HepG2 (cell line): Measurements from ENCODE around the gene ATAD1. TPM values are rescaled to one million over a fixed set of nuclear protein-coding genes. Genes with fewer than 3 reads are reported as not detected.

ENCODE experiments used
- ATAC-seq: fragments of 200-7000 bp; cut with Tn5 transposase; 3 replicates; pipeline ENCODE4 v1.9.1; 2020; ENCODE audit warnings: mild to moderate bottlenecking, moderate library complexity
- BruUV-seq: library from RNA; stranded (reverse); fragments of 400-500 nt; replicated peaks from 2 replicates; lab custom pipeline; 2021; lab: Mats Ljungman, UMichigan
- CTCF ChIA-PET: fragments of 300-600 bp; formaldehyde crosslinking; extraction: SDS; loops from one replicate; lab custom pipeline; 2021; ENCODE audit warnings: low total read pairs, inconsistent platforms, low intra/inter-chr PET ratio; lab: Yijun Ruan, JAX
- POLR2A ChIA-PET: fragments of 350-600 bp; sonication (Branson Sonifier 250); formaldehyde crosslinking; loops from one replicate; lab custom pipeline; 2020; ENCODE audit warnings: antibody characterized with exemption, inconsistent platforms; lab: Yijun Ruan, JAX
- DNase-seq: peaks from one replicate; pipeline ENCODE4 v3.0.0-alpha.2; 2015; ENCODE audit warnings: low spot score
- FAIRE-seq: peaks from 3 replicates; lab custom pipeline; 2011; peaks lifted over from hg19 to GRCh38; lab: Jason Lieb, UNC
- H2AFZ ChIP-seq: one replicate; pipeline ENCODE4 v1.6.1; 2011; ENCODE audit warnings: low read length, inconsistent platforms
- H3K27ac ChIP-seq: fragments of 300-600 bp; 3 replicates; pipeline ENCODE4 v1.8.0; 2011; ENCODE audit warnings: mixed run types, mild to moderate bottlenecking, mixed read lengths, low read length, inconsistent platforms; ENCODE audit not compliant: insufficient read depth; ENCODE audit errors: extremely low read length
- H3K27me3 ChIP-seq, 2 experiments: fragments of 200-600 bp in 1 of 2; 2 replicates in 1 of 2; 3 replicates in 1 of 2; pipeline versions ENCODE4 v1.6.0 to v1.8.0; 2011; ENCODE audit warnings: low read length in 2 of 2, mild to moderate bottlenecking in 2 of 2, moderate library complexity in 2 of 2, inconsistent platforms in 1 of 2; ENCODE audit not compliant: insufficient read depth in 2 of 2, control insufficient read depth in 1 of 2
- H3K36me3 ChIP-seq, 2 experiments: fragments of 200-600 bp in 1 of 2; replicated peaks in 1 of 2; 2 replicates in 1 of 2; 3 replicates in 1 of 2; pipeline versions ENCODE4 v1.5.1 to v1.8.0; 2011; ENCODE audit warnings: low read length in 2 of 2, inconsistent platforms in 1 of 2; ENCODE audit not compliant: insufficient read depth in 2 of 2, control insufficient read depth in 1 of 2
- H3K4me1 ChIP-seq: 2 replicates; pipeline ENCODE4 v1.5.1; 2012; ENCODE audit warnings: low read length, inconsistent platforms; ENCODE audit not compliant: insufficient read depth
- H3K4me2 ChIP-seq: 2 replicates; pipeline ENCODE4 v1.6.0; 2011; ENCODE audit warnings: low read depth, low read length, inconsistent platforms
- H3K4me3 ChIP-seq, 3 experiments: fragments of 200-600 bp in 1 of 3; sonication (generic), shearing (Covaris generic) in 1 of 3; replicated peaks in 1 of 3; 2 replicates each; pipeline ENCODE4 v1.5.1; 2011 to 2016; ENCODE audit warnings: low read length in 3 of 3, inconsistent platforms in 2 of 3, low read depth in 2 of 3, mild to moderate bottlenecking in 2 of 3, control low read depth in 1 of 3, mixed read lengths in 1 of 3; ENCODE audit not compliant: insufficient read depth in 1 of 3
- H3K79me2 ChIP-seq: one replicate; pipeline ENCODE4 v1.6.1; 2011; ENCODE audit warnings: low read length, inconsistent platforms; ENCODE audit not compliant: insufficient read depth
- H3K9ac ChIP-seq: 2 replicates; pipeline ENCODE4 v1.6.0; 2011; ENCODE audit warnings: mild to moderate bottlenecking, low read depth, low read length, inconsistent platforms; ENCODE audit not compliant: insufficient read depth
- H3K9me3 ChIP-seq: 2 replicates; pipeline ENCODE4 v1.5.1; 2012; ENCODE audit warnings: mild to moderate bottlenecking, low read length
- H4K20me1 ChIP-seq: 2 replicates; pipeline ENCODE4 v1.6.0; 2011; ENCODE audit warnings: inconsistent platforms, mild to moderate bottlenecking, low read length, moderate library complexity; ENCODE audit not compliant: insufficient read depth
- BORCS8-MEF2B ChIP-seq: sonication (generic); formaldehyde crosslinking; IDR thresholded peaks from 2 replicates; pipeline ENCODE4 v1.8.0; 2022; ENCODE audit warnings: mild to moderate bottlenecking, missing genetic modification reagents
- CSRNP1 ChIP-seq: sonication (generic); formaldehyde crosslinking; IDR thresholded peaks from 2 replicates; pipeline ENCODE4 v1.8.1; 2023; ENCODE audit warnings: mild to moderate bottlenecking, missing genetic modification reagents
- HDAC6 ChIP-seq: fragments of 200-600 bp; sonication (generic); IDR thresholded peaks from 2 replicates; pipeline ENCODE4 v1.7.0; 2017; ENCODE audit warnings: mild to moderate bottlenecking, antibody characterized with exemption, low read length, low read depth
- MED8 ChIP-seq: sonication (generic); formaldehyde crosslinking; IDR thresholded peaks from 2 replicates; pipeline ENCODE4 v1.8.1; 2023; ENCODE audit warnings: mild to moderate bottlenecking, missing genetic modification reagents; ENCODE audit not compliant: insufficient replicate concordance
- NFYC ChIP-seq: IDR thresholded peaks from 2 replicates; pipeline ENCODE4 v1.6.1; 2016; ENCODE audit warnings: missing genetic modification reagents, missing compliant biosample characterization
- PAXIP1 ChIP-seq: sonication (generic); formaldehyde crosslinking; conservative IDR thresholded peaks from 2 replicates; pipeline ENCODE4 v1.4.0; 2020; ENCODE audit warnings: mild to moderate bottlenecking, missing genetic modification reagents, moderate library complexity
- SALL1 ChIP-seq: sonication (generic); formaldehyde crosslinking; IDR thresholded peaks from 2 replicates; pipeline ENCODE4 v1.8.0; 2022; ENCODE audit warnings: mild to moderate bottlenecking, missing genetic modification reagents
- ZMYM3 ChIP-seq: sonication (generic); formaldehyde crosslinking; IDR thresholded peaks from 2 replicates; pipeline ENCODE4 v1.5.1; 2020; ENCODE audit warnings: mild to moderate bottlenecking, missing genetic modification reagents
- ZNF350 ChIP-seq: sonication (generic); formaldehyde crosslinking; IDR thresholded peaks from 2 replicates; pipeline ENCODE4 v1.4.0; 2020; ENCODE audit warnings: mild to moderate bottlenecking, low read depth, missing genetic modification reagents, borderline replicate concordance
- ZNF577 ChIP-seq: sonication (generic); formaldehyde crosslinking; IDR thresholded peaks from 2 replicates; pipeline ENCODE4 v1.4.0; 2020; ENCODE audit warnings: mild to moderate bottlenecking, low read depth, missing genetic modification reagents, borderline replicate concordance
- WGBS: methylation state at CpG from one replicate; pipeline ENCODE4 v1.1.6; 2017; ENCODE audit warnings: low lambda C conversion rate; 5-methylcytosine and 5-hydroxymethylcytosine counted together
- in situ Hi-C: cut with HindIII; loops from 2 replicates; pipeline ENCODE4 v1.10.0; 2017; ENCODE audit warnings: low pct_unique_long_range_greater_than_20kb; ENCODE audit not compliant: extremely low pct_ligation_motif_present
- intact Hi-C: fragments of 100-400 bp; cut with micrococcal nuclease; formaldehyde crosslinking; loops from one replicate; pipeline ENCODE4 v1.10.0; 2022; ENCODE audit not compliant: unreplicated experiment
- polyA plus RNA-seq, 8 experiments: library from polyadenylated mRNA; depleted of rRNA in 3 of 8; stranded (reverse) in 7 of 8; unstranded in 1 of 8; fragments of >200 nt; fragmentation: Illumina TruSeq in 4 of 8; extraction: Trizol in 4 of 8; gene quantifications; 2 replicates each; pipeline versions ENCODE4 v1.2.1 to v1.2.3, GENCODE V29; 2011 to 2016; ENCODE audit warnings: low read depth in 4 of 8, missing spikeins in 1 of 8, mixed read lengths in 1 of 8; ENCODE audit not compliant: insufficient read depth in 1 of 8
- total RNA-seq, 5 experiments: library from RNA; depleted of rRNA; stranded (reverse); fragments of >200 nt; fragmentation: Illumina TruSeq; extraction: Trizol; gene quantifications; 2 replicates each; pipeline ENCODE4 v1.2.3, GENCODE V29; 2016; ENCODE audit warnings: low read depth in 1 of 5

ATAD1 gene
- total and polyA plus RNA-seq, 2 of the 13 experiments (the other 11 are each of a cell fraction or from before 2014, with no cell fraction given): 14.9 to 28.2 TPM

GRCh38 chr10:87713707-87714106 lies 104.3 kb downstream of the ATAD1 start:
- Histone ChIP-seq H3K9me3 (no peaks in the 10 kb centered on the region), H3K4me1 (peaks cover 13% of the 10 kb centered on the region), H3K9ac (no peak overlapping the region), H4K20me1 (no peaks in the 10 kb centered on the region), H3K36me3 (no peaks in the 10 kb centered on the region), H3K79me2 (no peaks in the 10 kb centered on the region), H3K27me3 (peaks cover 0 to 4% of the 10 kb centered on the region in 2 experiments; a peak in 1 of 5 replicates), H3K27ac (peak overlapping the region; percentile 26), H3K4me3 (no peak overlapping the region; a peak in 1 of 6 replicates), H2AFZ (no peak overlapping the region), H3K4me2 (peak overlapping the region; percentile 14; the same call in 1 of the 2 replicates)
- FAIRE-seq: no peak
- no peak for DNase-seq
- ATAC-seq: peak; percentile 70
- POLR2A ChIA-PET: no interaction called here
- 27% methylated on average over 3 of the region's 3 CpGs for WGBS
- no TSS peak for BruUV-seq
- intact Hi-C loops (no loop called here), in situ Hi-C loops (no loop called here)
- CTCF ChIA-PET: no interaction called here
- peak; percentile 25; the same call in 1 of the 2 replicates for TF ChIP-seq PAXIP1
- TF ChIP-seq SALL1 (CRISPR knock-in tag): no peak

GRCh38 chr10:87712913-87713616 lies 105.0 kb downstream of the ATAD1 start:
- CTCF ChIA-PET: no interaction called here
- in situ Hi-C loops (no loop called here), intact Hi-C loops (no loop called here)
- POLR2A ChIA-PET: no interaction called here
- H3K36me3 ChIP-seq: no peaks in the 10 kb centered on the region
- H2AFZ ChIP-seq: no peak overlapping the region
- BruUV-seq: no TSS peak
- H4K20me1 ChIP-seq: no peaks in the 10 kb centered on the region
- no peaks in the 10 kb centered on the region for H3K79me2 ChIP-seq
- DNase-seq: no peak
- no peak overlapping the region for H3K4me2 ChIP-seq
- WGBS: 45% methylated on average over 11 of the region's 11 CpGs
- H3K27ac ChIP-seq: no peak overlapping the region
- H3K9ac ChIP-seq: no peak overlapping the region
- H3K9me3 ChIP-seq: no peaks in the 10 kb centered on the region
- peaks cover 13% of the 10 kb centered on the region for H3K4me1 ChIP-seq
- TF ChIP-seq CSRNP1 (CRISPR knock-in tag): no peak
- no peak for TF ChIP-seq HDAC6
- TF ChIP-seq MED8: no peak
- TF ChIP-seq BORCS8-MEF2B (CRISPR knock-in tag): no peak
- TF ChIP-seq ZNF577 (CRISPR knock-in tag): no peak
- no peak for TF ChIP-seq NFYC
- TF ChIP-seq ZNF350 (CRISPR knock-in tag): no peak
- TF ChIP-seq ZMYM3 (CRISPR knock-in tag): no peak
- no peak for FAIRE-seq
- H3K27me3 ChIP-seq: peaks cover 0 to 4% of the 10 kb centered on the region in 2 experiments; a peak in 1 of 5 replicates
- no peak overlapping the region; a peak in 1 of 6 replicates for H3K4me3 ChIP-seq
- no peak for ATAC-seq
